Stimulated activated CD4-positive, alpha-beta T cell treated with anti-CD3 and anti-CD28 coated beads, TNF-alpha, amount 100 ng/mL, for 4 hours (primary cell): Measurements from ENCODE around the gene C5orf52.
"Not testable (repeated sequence)": the region's sequence is repeated elsewhere in the genome, so short reads cannot be mapped to it uniquely, and the experiment has no call there.

Experiments used
- DNase-seq, 3 experiments: peaks; one replicate each; pipeline ENCODE4 v3.0.0-alpha.2; 2020; ENCODE audit warnings: low read depth in 3 of 3

The C5orf52 gene

GRCh38 chr5:157722895-157723294 is 51.6 kb downstream of the C5orf52 start:
- not testable (repeated sequence) for DNase-seq

DNA sequence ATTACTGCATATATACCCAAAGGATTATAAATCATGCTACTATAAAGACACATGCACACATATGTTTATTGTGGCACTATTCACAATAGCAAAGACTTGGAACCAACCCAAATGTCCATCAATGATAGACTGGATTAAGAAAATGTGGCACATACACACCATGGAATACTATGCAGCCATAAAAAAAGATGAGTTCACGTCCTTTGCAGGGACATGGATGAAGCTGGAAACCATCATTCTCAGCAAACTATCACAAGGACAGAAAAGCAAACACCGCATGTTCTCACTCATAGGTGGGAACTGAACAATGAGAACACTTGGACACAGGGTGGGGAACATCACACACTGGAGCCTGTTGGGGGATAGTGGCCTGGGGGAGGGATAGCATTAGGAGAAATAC is 55.3 kb downstream of the C5orf52 start:
- DNase-seq = not testable (repeated sequence)

DNA sequence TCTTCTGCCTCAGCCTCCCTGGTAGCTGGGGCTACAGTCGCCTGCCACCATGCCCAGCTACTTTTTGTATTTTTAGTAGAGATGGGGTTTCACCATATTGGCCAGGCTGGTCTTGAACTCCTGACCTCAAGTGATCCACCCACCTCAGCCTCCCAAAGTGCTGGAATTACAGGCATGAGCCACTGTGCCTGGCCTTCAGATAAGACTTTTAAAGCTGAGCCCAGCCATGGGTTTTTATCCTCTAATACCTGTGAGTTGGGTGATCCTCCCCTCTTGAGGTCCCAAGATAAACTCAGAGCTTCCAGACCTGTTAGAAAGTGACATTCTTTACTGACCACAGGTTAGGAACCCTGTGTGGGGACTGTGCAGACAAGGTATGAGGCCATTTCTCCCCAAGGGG is 56.5 kb downstream of the C5orf52 start:
- DNase-seq = not testable (repeated sequence)
